DOHH2 (cell line): ENCODE data around the gene P2RY11.

ENCODE experiments used
- H3F3A ChIP-seq: fragments of 200-600 bp; sonication (generic), shearing (Covaris generic); 2 replicates; pipeline ENCODE4 v1.6.0; 2016; ENCODE audit warnings: antibody characterized with exemption, mild to moderate bottlenecking; ENCODE audit not compliant: control insufficient read depth, insufficient read depth
- H3K27ac ChIP-seq: fragments of 200-600 bp; sonication (generic); 2 replicates; pipeline ENCODE4 v1.5.1; 2014; ENCODE audit warnings: low read depth, mild to moderate bottlenecking, low read length, moderate library complexity
- H3K27me3 ChIP-seq: fragments of 200-600 bp; sonication (generic); 2 replicates; pipeline ENCODE4 v1.6.1; 2014; ENCODE audit warnings: mild to moderate bottlenecking, low read length, mixed read lengths; ENCODE audit not compliant: control insufficient read depth
- H3K36me3 ChIP-seq: fragments of 200-600 bp; sonication (generic); 2 replicates; pipeline ENCODE4 v1.6.1; 2014; ENCODE audit warnings: mild to moderate bottlenecking, low read length, moderate library complexity, mixed read lengths; ENCODE audit not compliant: control insufficient read depth
- H3K4me1 ChIP-seq: fragments of 200-600 bp; sonication (generic); 2 replicates; pipeline ENCODE4 v1.6.1; 2014; ENCODE audit warnings: mild to moderate bottlenecking, low read length, mixed read lengths; ENCODE audit not compliant: control insufficient read depth
- H3K4me2 ChIP-seq: fragments of 200-600 bp; sonication (generic); 2 replicates; pipeline ENCODE4 v1.6.0; 2014; ENCODE audit warnings: mild to moderate bottlenecking, low read length, moderate library complexity
- H3K4me3 ChIP-seq: fragments of 200-600 bp; sonication (generic); 2 replicates; pipeline ENCODE4 v1.5.1; 2014; ENCODE audit warnings: mild to moderate bottlenecking, low read length, mixed read lengths
- H3K79me2 ChIP-seq: fragments of 200-600 bp; sonication (generic); 2 replicates; pipeline ENCODE4 v1.6.1; 2014; ENCODE audit warnings: mild to moderate bottlenecking, low read length, mixed read lengths; ENCODE audit not compliant: control insufficient read depth
- H3K9me2 ChIP-seq: fragments of 200-600 bp; sonication (generic); replicated peaks from 2 replicates; pipeline ENCODE4 v1.6.1; 2014; ENCODE audit warnings: mild to moderate bottlenecking, low read length, mixed read lengths; ENCODE audit not compliant: control insufficient read depth
- H3K9me3 ChIP-seq: fragments of 200-600 bp; sonication (generic); 2 replicates; pipeline ENCODE4 v1.6.1; 2014; ENCODE audit warnings: antibody characterized with exemption, low read length, mixed read lengths; ENCODE audit not compliant: control insufficient read depth, insufficient read depth
- H4K20me1 ChIP-seq: fragments of 200-600 bp; sonication (generic); 2 replicates; pipeline ENCODE4 v1.6.0; 2014; ENCODE audit warnings: low read depth, mild to moderate bottlenecking, antibody characterized with exemption, low read length, moderate library complexity; ENCODE audit not compliant: control insufficient read depth, insufficient read depth
- CTCF ChIP-seq: fragments of 200-600 bp; sonication (generic); IDR thresholded peaks from one replicate; pipeline ENCODE4 v1.5.1; 2014; ENCODE audit warnings: antibody characterized with exemption, mild to moderate bottlenecking, low read depth, low read length; ENCODE audit not compliant: poor library complexity, severe bottlenecking
- EZH2phosphoT487 ChIP-seq: fragments of 200-600 bp; sonication (generic); IDR thresholded peaks from 2 replicates; pipeline ENCODE4 v1.6.1; 2017; ENCODE audit warnings: borderline replicate concordance, mild to moderate bottlenecking, antibody characterized with exemption, low read length, moderate library complexity, mixed read lengths

P2RY11 gene

GRCh38 chr19:10069046-10069445 is 42.4 kb upstream of the P2RY11 start:
- no peaks in the 10 kb centered on the region for H3K4me1 ChIP-seq
- H3K4me3 ChIP-seq = no peak overlapping the region
- H3K9me3 ChIP-seq = peaks cover 11% of the 10 kb centered on the region
- peaks cover 13% of the 10 kb centered on the region; the same call in 1 of the 2 replicates for H3K27me3 ChIP-seq
- TF ChIP-seq CTCF (no peak), EZH2phosphoT487 (no peak)
- no peaks in the 10 kb centered on the region for H3F3A ChIP-seq
- H4K20me1 ChIP-seq = no peaks in the 10 kb centered on the region
- H3K79me2 ChIP-seq = no peaks in the 10 kb centered on the region
- no peaks in the 10 kb centered on the region for H3K36me3 ChIP-seq
- no peaks in the 10 kb centered on the region for H3K9me2 ChIP-seq
- no peak overlapping the region for H3K4me2 ChIP-seq
- H3K27ac ChIP-seq = no peak overlapping the region

GRCh38 chr19:10070730-10071446 is 40.6 kb upstream of the P2RY11 start:
- no peaks in the 10 kb centered on the region for H3K9me2 ChIP-seq
- H3K79me2 ChIP-seq = no peaks in the 10 kb centered on the region
- H3K36me3 ChIP-seq = no peaks in the 10 kb centered on the region
- TF ChIP-seq EZH2phosphoT487 = no peak
- no peak for TF ChIP-seq CTCF
- no peak overlapping the region for H3K27ac ChIP-seq
- no peaks in the 10 kb centered on the region for H3F3A ChIP-seq
- peaks cover 13% of the 10 kb centered on the region; the same call in 1 of the 2 replicates for H3K27me3 ChIP-seq
- no peak overlapping the region for H3K4me3 ChIP-seq
- peaks cover 13% of the 10 kb centered on the region for H3K9me3 ChIP-seq
- no peaks in the 10 kb centered on the region for H3K4me1 ChIP-seq
- no peak overlapping the region for H3K4me2 ChIP-seq
- H4K20me1 ChIP-seq = no peaks in the 10 kb centered on the region

- no peak for TF ChIP-seq EZH2phosphoT487
- peak; percentile 74 for TF ChIP-seq CTCF
- Histone ChIP-seq H3K79me2 (no peaks in the 10 kb centered on the region), H3F3A (no peaks in the 10 kb centered on the region), H3K4me3 (no peak overlapping the region), H3K27me3 (peaks cover 6% of the 10 kb centered on the region), H3K9me2 (no peaks in the 10 kb centered on the region), H3K27ac (no peak overlapping the region), H3K36me3 (no peaks in the 10 kb centered on the region), H3K4me2 (no peak overlapping the region), H3K9me3 (peaks cover 13% of the 10 kb centered on the region), H3K4me1 (no peaks in the 10 kb centered on the region), H4K20me1 (no peaks in the 10 kb centered on the region)
These were observed 37.3 kb upstream of the P2RY11 start for GRCh38 chr19:10074153-10074552.
